PC-3 (cell line): ENCODE measurements around the gene BAG3.

Experiments used
- EZH2phosphoT487 ChIP-seq: fragments of 300-600 bp; sonication (generic); IDR thresholded peaks from 2 replicates; pipeline ENCODE4 v1.6.1; 2018; ENCODE audit warnings: mild to moderate bottlenecking, antibody characterized with exemption, low read length, borderline replicate concordance
- TF ChIP-seq, protein P1 (sequence below): fragments of 300-600 bp; sonication (generic); conservative IDR thresholded peaks from 2 replicates; pipeline ENCODE4 v1.5.1; 2017; ENCODE audit warnings: antibody characterized with exemption, low read depth, mild to moderate bottlenecking, low read length

DNA sequence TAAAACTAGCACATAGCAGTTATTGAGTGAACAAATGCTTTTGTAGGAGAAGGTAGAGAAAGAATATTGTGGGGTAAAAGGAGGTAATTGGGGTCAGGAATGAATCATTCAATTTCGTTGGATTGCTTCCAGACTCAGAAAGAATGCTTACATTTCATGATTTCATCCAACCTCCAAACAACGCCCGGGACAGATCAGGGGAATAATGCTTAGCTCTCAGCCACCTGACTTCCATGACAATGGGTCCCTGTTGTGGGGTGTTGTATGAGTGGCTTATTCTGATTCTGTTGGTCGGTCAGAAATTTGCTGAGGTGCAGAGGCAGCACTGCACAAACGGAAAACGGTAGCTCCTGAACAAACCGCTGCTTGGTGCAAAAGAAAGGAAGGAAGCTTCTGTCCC lies 50.7 kb downstream of the BAG3 start:
- TF ChIP-seq, protein P1, sequence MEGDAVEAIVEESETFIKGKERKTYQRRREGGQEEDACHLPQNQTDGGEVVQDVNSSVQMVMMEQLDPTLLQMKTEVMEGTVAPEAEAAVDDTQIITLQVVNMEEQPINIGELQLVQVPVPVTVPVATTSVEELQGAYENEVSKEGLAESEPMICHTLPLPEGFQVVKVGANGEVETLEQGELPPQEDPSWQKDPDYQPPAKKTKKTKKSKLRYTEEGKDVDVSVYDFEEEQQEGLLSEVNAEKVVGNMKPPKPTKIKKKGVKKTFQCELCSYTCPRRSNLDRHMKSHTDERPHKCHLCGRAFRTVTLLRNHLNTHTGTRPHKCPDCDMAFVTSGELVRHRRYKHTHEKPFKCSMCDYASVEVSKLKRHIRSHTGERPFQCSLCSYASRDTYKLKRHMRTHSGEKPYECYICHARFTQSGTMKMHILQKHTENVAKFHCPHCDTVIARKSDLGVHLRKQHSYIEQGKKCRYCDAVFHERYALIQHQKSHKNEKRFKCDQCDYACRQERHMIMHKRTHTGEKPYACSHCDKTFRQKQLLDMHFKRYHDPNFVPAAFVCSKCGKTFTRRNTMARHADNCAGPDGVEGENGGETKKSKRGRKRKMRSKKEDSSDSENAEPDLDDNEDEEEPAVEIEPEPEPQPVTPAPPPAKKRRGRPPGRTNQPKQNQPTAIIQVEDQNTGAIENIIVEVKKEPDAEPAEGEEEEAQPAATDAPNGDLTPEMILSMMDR, result no peak
- TF ChIP-seq EZH2phosphoT487, result no peak
